HG02970 (cell line): Measurements from ENCODE around the gene PELI1.

Experiments used
- ATAC-seq: cut with Tn5 transposase; IDR thresholded peaks from one replicate; pipeline ENCODE4 v1.9.1; 2021; ENCODE audit warnings: mild to moderate bottlenecking, moderate library complexity, moderate number of reproducible peaks; ENCODE audit not compliant: unreplicated experiment, low FRiP score

Gene PELI1

GRCh38 chr2:64144057-64145013 is at the start of gene PELI1:
Gene PELI1, minus strand, starts transcription at chr2:64144420. Its CDS starts 36,110 bp downstream, at chr2:64108310.
- ATAC-seq, result peak; percentile 75

GRCh38 chr2:64193491-64193890 is 49.3 kb upstream of the PELI1 start:
- no peak for ATAC-seq

- ATAC-seq, result no peak
These were observed 48.5 kb upstream of the PELI1 start for GRCh38 chr2:64192664-64193105.

- no peak for ATAC-seq
These were observed 47.9 kb upstream of the PELI1 start for GRCh38 chr2:64192125-64192479.

GRCh38 chr2:64189586-64189985 is 45.4 kb upstream of the PELI1 start:
- ATAC-seq, result no peak

GRCh38 chr2:64189167-64189566 is 44.9 kb upstream of the PELI1 start:
- ATAC-seq, result no peak

- no peak for ATAC-seq
These were observed 42.7 kb upstream of the PELI1 start for GRCh38 chr2:64186699-64187605.

GRCh38 chr2:64179582-64180321 is 35.5 kb upstream of the PELI1 start:
- ATAC-seq, result peak; percentile 66

GRCh38 chr2:64177315-64177714 is 33.1 kb upstream of the PELI1 start:
- no peak for ATAC-seq

GRCh38 chr2:64175419-64176197 is 31.4 kb upstream of the PELI1 start:
- no peak for ATAC-seq

- ATAC-seq, result no peak
These were observed 29.2 kb upstream of the PELI1 start for GRCh38 chr2:64173156-64174135.

- ATAC-seq, result no peak
These were observed 24.5 kb upstream of the PELI1 start for GRCh38 chr2:64168756-64169155.

GRCh38 chr2:64168201-64168600 is 24.0 kb upstream of the PELI1 start:
- no peak for ATAC-seq

GRCh38 chr2:64166637-64167420 is 22.6 kb upstream of the PELI1 start:
- no peak for ATAC-seq

- no peak for ATAC-seq
These were observed 22.0 kb upstream of the PELI1 start for GRCh38 chr2:64166212-64166611.

GRCh38 chr2:64165706-64166105 is 21.5 kb upstream of the PELI1 start:
- ATAC-seq, result no peak

- no peak for ATAC-seq
These were observed 20.4 kb upstream of the PELI1 start for GRCh38 chr2:64164629-64165028.

GRCh38 chr2:64162516-64162915 is 18.3 kb upstream of the PELI1 start:
- no peak for ATAC-seq
